HG03175 (cell line): Measurements from ENCODE around the gene ATP8B2.
"Not testable (repeated sequence)": the region's sequence is repeated elsewhere in the genome, so short reads cannot be mapped to it uniquely, and the experiment has no call there.

Source experiments
- ATAC-seq: cut with Tn5 transposase; IDR thresholded peaks from one replicate; pipeline ENCODE4 v1.9.1; 2021; ENCODE audit warnings: mild to moderate bottlenecking, moderate library complexity; ENCODE audit not compliant: unreplicated experiment

The ATP8B2 gene

DNA sequence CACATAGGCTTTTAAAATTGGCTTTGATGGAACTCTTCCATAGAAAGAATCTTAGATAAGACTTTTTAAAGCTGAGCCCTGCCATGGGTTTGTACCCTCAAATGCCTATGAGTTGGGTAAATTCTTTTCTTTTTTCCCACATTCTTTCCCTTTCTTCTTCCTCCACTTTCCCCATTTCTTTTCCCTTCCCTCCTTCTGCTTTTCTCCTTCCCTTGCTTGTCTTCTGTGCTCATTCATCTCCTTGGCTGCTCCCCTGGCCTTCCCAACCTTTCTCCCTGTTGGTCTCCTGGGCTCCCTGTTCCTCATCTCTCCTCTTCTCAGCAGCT is 3.8 kb upstream of the ATP8B2 start:
- ATAC-seq = not testable (repeated sequence)

- no peak for ATAC-seq
Observed at GRCh38 chr1:154323493-154323892, 1.8 kb upstream of the ATP8B2 start.

DNA sequence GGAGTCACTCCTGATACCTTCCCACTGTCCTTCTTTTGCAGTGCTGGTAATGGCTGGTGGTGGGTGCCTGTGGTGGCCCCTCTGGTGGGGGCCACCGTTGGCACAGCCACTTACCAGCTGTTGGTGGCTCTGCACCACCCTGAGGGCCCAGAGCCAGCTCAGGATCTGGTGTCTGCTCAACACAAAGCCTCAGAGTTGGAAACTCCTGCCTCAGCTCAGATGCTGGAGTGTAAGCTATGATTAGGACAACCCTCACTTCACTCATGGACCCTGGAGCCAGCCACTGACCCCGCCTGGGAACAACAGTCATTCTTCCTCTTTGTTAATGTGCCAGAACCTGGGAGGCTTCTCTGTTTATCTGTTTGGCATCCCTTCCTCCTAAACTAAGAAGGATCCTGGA is 1.1 kb upstream of the ATP8B2 start:
- ATAC-seq = no peak

DNA sequence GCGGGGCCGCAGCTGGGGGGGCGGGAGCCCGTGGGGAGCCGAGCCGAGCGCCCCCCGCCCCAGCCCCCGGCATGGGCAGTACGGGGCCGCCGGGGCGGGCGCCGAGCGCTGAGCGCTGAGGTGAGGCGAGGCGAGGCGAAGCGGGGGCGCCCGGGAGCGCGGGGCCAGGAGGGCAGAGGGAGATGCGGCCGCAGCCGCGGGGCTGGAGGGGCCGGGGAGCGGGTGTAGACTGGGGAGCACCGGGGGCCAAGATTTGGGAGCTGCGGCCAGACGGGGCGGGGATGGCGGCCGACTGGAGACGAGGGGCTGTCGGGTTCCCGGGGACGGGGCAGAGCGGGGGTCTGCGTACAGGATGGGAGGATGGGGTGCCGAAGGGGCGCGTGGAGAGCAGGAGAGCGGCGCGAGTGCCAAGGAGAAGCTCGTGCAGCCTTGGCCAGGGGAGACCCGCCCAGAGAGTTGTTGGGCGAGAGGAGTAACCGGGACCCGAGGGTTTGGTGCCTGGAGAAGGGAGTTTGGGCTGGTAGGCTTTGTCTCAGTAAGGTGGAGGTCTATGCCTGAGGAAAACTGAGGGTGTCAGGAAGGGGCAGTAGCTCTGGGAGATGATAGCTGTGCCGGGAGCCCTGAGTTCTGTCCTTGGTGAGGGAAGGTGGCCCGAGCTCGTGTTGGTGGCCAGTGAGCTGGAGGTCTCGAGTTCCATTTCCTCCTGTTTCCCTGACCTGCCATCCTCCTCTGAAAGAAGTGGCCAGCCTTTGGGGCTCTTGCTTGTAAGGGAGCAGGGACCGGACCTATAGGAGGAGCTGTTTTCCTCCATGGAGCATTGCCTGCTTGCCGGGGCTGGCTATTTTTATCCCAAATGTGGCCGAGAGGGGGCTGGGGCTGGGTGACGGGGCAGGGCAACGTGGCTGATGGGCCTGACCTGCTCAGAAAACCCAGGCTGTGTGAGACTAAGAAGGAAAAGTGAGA is 539 bp downstream of the ATP8B2 start:
- no peak for ATAC-seq

DNA sequence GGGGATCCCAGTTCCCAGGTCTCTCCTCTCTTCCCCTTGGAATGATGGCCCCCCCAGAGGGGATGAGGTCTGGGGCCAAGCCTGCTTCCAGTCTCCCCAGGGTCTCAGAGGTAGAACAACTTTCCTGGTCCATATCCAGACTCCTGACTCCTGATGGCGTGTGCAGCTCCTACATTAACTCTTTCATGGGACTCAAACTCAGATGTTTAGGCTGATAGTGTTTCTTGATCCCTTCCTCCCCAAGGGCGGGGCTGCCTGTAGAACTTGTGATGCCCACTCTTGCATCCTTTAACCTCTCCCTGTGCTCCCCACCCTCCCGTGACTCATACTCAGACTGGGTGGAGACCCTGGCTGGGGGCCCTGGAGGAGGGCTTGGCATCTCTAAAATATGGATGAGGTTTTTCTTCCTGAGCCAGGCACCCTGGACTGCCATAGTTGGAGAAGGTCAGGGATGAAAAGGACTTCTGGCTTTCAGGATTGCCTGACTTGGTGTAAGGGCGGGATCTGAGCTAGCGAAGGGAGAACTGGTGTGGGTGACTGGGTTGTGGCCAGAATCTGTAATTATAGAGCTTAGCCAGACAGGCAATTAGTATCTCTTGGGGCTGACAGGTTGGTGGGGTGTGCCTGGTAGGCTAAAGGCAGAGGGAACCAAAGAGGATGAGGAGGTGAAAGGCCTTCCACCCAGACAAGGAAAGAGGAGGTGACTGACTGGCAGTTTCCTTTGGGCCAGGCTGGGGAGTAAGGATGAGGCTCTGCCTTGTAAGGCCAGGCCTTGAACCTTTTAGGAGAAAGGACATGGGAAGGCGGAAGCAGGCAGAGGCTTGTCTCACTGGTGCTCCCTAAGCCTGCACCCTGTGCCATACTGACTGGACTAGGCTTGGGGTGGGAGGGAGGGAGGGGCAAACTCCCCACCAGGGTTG is 1.5 kb downstream of the ATP8B2 start:
- no peak for ATAC-seq

DNA sequence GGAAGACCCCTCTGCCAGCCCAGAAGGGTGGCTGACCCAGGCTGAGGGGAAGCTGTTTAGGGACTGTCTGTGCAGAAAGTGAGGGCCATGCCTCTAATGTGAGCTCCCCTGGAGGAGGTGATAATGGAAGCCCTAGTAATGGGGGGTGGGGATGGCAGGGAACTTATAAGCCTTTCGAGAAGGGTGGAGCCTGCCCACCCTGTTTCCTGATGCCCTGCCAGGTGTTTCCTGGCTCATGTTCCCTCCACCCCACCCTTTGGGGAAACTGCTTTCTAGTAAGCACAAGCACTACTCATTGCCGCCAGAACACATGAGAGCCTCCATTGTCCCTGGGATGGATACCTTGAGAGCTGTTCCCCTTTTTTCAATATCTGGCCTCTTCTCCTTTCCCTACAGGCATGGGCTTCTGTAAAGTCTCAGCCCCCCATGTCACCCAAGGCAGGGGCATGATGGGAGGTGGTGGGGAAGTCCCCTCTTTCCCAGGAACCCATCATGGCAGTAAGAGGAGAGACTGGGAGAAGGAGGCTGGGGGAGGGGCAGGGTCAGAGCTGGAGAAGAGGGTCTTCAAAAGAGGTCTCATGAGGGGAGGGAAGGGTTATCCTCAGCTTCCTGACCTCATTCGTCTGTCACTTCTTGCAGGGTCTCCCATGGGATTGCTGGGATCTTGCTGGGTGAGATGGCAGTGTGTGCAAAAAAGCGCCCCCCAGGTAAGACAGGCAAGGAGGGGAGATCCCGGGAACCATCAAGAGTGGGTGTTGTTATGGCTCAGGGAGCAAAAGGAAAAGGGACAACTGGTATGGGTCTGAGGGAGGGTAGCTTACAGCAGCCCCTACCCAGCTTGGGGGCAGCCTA is 2.4 kb downstream of the ATP8B2 start:
- no peak for ATAC-seq

DNA sequence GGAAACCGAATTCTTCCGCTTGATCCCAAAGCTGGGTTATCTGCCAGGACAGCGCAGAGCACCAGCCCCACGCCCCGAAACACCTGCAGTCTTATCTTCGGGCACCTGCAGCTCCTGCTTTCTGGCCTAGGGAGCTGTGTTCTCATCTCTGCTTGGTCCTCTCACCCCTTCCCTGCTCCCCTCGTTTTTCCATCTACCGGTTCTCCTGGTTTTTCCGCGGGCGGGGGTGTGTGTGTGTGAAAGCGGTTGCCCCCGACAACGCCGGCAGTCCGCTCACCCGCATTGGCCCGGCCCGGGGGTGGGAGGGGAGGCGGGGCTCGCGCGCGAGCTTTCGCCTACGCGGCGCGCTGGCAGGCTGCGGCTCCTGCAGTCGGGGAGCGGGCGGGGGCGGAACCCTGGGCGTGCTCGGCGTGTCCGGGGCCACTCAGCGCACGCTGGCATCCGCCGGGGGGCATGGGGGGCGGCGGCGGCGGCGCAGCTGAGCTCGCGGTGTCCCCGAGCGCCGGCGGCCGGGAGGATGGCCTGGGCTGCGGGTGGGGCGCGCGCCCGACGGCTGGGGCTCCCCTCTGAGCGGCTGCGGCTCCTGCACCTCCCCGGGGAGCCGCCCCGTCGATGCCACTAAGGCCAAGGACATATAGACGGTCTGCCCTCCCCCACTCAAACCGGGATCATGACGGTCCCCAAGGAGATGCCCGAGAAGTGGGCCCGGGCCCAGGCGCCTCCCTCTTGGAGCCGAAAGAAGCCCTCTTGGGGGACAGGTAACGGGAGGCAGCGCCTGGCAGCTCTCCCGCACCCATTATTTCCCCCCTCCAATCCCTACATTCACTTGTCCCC is 3.2 kb downstream of the ATP8B2 start:
- ATAC-seq = peak; percentile 49

DNA sequence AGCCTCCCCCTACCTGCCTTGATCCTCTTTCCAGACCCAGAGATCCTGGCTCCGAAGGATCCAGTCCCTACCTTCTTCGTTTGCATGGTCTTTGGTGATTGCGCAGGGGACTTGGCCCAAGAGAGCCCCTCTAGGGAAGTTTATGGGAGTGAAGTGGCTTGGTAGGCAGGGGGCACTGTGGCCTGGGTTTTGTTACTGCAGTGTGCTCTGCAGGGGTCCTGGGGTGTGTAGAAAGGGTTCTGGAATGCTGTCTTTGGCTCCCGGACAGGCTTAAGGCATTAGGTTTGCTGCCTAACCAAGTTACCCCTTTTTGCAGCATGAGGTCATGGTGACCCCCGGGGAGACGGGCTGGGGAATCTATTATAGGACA is 3.8 kb downstream of the ATP8B2 start:
- ATAC-seq = no peak

- ATAC-seq = no peak
Observed at GRCh38 chr1:154329551-154330131, 4.3 kb downstream of the ATP8B2 start.

DNA sequence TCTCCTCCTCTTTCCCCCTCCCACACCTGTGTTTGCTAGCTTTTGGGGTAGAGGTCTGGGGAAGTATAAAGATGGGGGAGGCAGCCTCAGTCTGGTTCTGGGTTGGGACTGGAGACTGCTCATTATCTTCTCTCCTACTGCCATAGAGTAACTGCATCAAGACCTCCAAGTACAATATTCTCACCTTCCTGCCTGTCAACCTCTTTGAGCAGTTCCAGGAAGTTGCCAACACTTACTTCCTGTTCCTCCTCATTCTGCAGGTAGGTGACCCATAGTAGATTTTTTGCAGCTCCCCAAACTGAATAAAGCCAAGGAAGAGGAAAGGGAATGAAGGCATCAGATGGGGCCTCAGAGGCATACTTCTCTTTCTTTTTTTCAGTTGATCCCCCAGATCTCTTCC is 5.3 kb downstream of the ATP8B2 start:
- no peak for ATAC-seq

GRCh38 chr1:154334079-154335024 is 9.0 kb downstream of the ATP8B2 start:
- ATAC-seq = no peak

- ATAC-seq = peak; percentile 50
Observed at GRCh38 chr1:154335025-154335714, 9.8 kb downstream of the ATP8B2 start.

DNA sequence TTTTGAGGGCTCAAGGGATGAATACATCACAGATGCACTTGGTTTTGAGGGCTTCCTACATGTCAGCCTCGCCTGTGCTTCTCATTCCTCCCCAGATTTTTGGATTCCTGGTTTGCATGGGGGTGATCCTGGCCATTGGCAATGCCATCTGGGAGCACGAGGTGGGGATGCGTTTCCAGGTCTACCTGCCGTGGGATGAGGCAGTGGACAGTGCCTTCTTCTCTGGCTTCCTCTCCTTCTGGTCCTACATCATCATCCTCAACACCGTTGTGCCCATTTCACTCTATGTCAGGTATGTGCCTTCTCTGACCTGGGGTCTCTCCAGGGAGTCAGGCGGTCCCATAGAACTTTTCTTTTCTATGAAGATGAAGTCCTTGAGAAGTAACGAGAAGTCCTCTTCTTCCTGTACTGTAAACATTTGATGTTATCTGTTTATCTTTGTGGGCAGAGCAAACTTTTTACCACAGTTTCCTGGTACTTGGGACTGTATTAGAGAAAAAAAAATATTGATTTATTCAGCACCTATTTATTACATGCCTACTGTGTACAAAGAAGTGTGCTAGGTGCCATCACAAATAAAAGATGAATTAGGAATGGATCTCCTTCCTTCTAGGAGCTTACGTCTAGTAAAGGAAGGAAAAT is 12.0 kb downstream of the ATP8B2 start:
- ATAC-seq = no peak

GRCh38 chr1:154338875-154339274 is 13.6 kb downstream of the ATP8B2 start:
- ATAC-seq = no peak

DNA sequence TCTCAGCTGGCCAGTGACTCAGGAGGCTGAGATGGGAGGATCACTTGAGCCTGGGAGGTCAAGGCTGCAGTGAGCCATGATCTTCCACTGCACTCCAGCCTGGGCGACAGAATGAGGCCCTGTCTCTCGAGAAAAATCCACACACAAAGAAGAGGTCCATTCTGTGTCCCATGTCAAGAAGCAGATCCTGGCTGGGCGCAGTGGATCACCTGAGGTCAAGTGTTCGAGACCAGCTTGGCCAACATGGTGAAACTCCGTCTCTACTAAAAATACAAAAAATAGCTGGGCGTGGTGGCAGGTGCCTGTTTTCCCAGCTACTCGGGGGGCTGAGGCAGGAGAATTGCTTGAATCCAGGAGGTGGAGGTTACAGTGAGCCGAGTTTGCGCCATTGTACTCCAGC is 16.0 kb downstream of the ATP8B2 start:
- not testable (repeated sequence) for ATAC-seq

- no peak for ATAC-seq
Observed at GRCh38 chr1:154342132-154342531, 16.8 kb downstream of the ATP8B2 start.

GRCh38 chr1:154342836-154343472 is 17.6 kb downstream of the ATP8B2 start:
- no peak for ATAC-seq
